ENCODE data around the gene TBX20. TPM values are rescaled to one million over a fixed set of nuclear protein-coding genes. Genes with fewer than 3 reads are reported as not detected.

Gene TBX20, protein sequence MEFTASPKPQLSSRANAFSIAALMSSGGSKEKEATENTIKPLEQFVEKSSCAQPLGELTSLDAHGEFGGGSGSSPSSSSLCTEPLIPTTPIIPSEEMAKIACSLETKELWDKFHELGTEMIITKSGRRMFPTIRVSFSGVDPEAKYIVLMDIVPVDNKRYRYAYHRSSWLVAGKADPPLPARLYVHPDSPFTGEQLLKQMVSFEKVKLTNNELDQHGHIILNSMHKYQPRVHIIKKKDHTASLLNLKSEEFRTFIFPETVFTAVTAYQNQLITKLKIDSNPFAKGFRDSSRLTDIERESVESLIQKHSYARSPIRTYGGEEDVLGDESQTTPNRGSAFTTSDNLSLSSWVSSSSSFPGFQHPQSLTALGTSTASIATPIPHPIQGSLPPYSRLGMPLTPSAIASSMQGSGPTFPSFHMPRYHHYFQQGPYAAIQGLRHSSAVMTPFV
- 2.2 to 3.2 TPM (median 2.8 TPM) in 5 replicates for total RNA-seq (2022; extraction: Qiagen RNA extraction; ENCODE audit: low read depth)

GRCh38 chr7:35253710-35254495, at the start of gene TBX20:
TBX20 (minus strand) TSS chr7:35254100; CDS start chr7:35253620, 480 bp downstream.

Other genes with a start within 250 kb of the TBX20 start
- gene DPY19L1, start 216.6 kb downstream of the TBX20 start, total RNA-seq (2022; extraction: Qiagen RNA extraction; ENCODE audit: low read depth) = 36.9 to 59.3 TPM (median 51.6 TPM) in 5 replicates

Data from A549 treated with DMSO at 1 μM for 4 hours (cell line).